ENCODE results near the gene OR51E1. TPM values are rescaled to one million over a fixed set of nuclear protein-coding genes. Genes with fewer than 3 reads are reported as not detected.

OR51E1 gene
- total and polyA plus RNA-seq, 9 of the 15 experiments (the other 6 are each of a cell fraction or from before 2014, with no cell fraction given), result 0.03 to 0.04 TPM; not detected in 7

GRCh38 chr11:4641501-4641900, 2.3 kb upstream of the OR51E1 start:
- H4K20me1 ChIP-seq (replicated peaks; ENCODE audit: control insufficient read depth, insufficient read depth, low read length), result no peaks in the 10 kb centered on the region
- no peak overlapping the region for H3K4me2 ChIP-seq (ENCODE audit: insufficient read depth, low read length)
- H3K36me3 ChIP-seq (ENCODE audit: control insufficient read depth, insufficient read depth, low read length), result no peaks in the 10 kb centered on the region
- CTCF ChIA-PET (ENCODE audit: low intra/inter-chr PET ratio), result no interaction called here
- H3K4me3 ChIP-seq, result no peak overlapping the region
- no peak for ATAC-seq
- H3K9me3 ChIP-seq (replicated peaks; ENCODE audit: control insufficient read depth, insufficient read depth, low read depth, low read length), result no peaks in the 10 kb centered on the region
- 9% methylated on average over 7 of the region's 7 CpGs for WGBS (ENCODE audit: insufficient coverage, low coverage, missing lambda C conversion rate)
- in situ Hi-C loops (cut with MboI) (loop anchor here (25.0 kb wide), 1 partner anchor 1696 kb away; no protein-coding TSS in a partner anchor), intact Hi-C loops (cut with micrococcal nuclease) (no loop called here)
- no peaks in the 10 kb centered on the region for H3K79me2 ChIP-seq (ENCODE audit: control insufficient read depth, insufficient read depth, low read length)
- H3K4me1 ChIP-seq (replicated peaks in 1 of 2; ENCODE audit: control insufficient read depth in 2 of 2, insufficient read depth in 2 of 2, low read length in 2 of 2), result peaks cover 0 to 4% of the 10 kb centered on the region in 2 experiments; a peak in 3 of 5 replicates
- H3K9me1 ChIP-seq (ENCODE audit: control insufficient read depth, insufficient read depth, low read length), result no peaks in the 10 kb centered on the region
- peaks cover 0 to 38% of the 10 kb centered on the region in 2 experiments; a peak in 3 of 5 replicates for H3K27me3 ChIP-seq (ENCODE audit: control insufficient read depth in 2 of 2, insufficient read depth in 2 of 2, low read length in 2 of 2)
- POLR2A ChIA-PET, result no interaction called here
- TF ChIP-seq EWSR1 (IDR thresholded peaks at IDR 0.05; ENCODE audit: borderline replicate concordance, low read depth, partially characterized antibody) (no peak), ERF (CRISPR knock-in tag; IDR thresholded peaks at IDR 0.05) (no peak), ZNF316 (IDR thresholded peaks at IDR 0.05) (no peak), ZKSCAN1 (IDR thresholded peaks at IDR 0.05; ENCODE audit: low read depth, low read length) (no peak), ARID1B (IDR thresholded peaks at IDR 0.05) (no peak), ZNF124 (CRISPR knock-in tag; IDR thresholded peaks at IDR 0.05) (no peak), DDX20 (tag; IDR thresholded peaks at IDR 0.05; ENCODE audit: low read depth) (no peak), PTTG1 (tag; IDR thresholded peaks at IDR 0.05; ENCODE audit: low read depth) (no peak), HCFC1 (IDR thresholded peaks at IDR 0.05; ENCODE audit: low read depth, low read length) (no peak)
- no TSS peak for BruUV-seq (replicated peaks)
- no peak overlapping the region for H3K9ac ChIP-seq (ENCODE audit: insufficient read depth in 1 of 2, low read depth in 2 of 2, low read length in 2 of 2)
- FAIRE-seq, result no peak
- no peak for DNase-seq (ENCODE audit: extremely low read depth in 1 of 4, low spot score in 3 of 4)
- no peak overlapping the region for H2AFZ ChIP-seq (ENCODE audit: low read depth, low read length)
- H3K27ac ChIP-seq (ENCODE audit: extremely low read depth, low read depth, low read length), result no peak overlapping the region

All from K562 (cell line).